ENCODE measurements around the gene ANXA2.

GRCh38 chr15:60425461-60425860 is 27.7 kb upstream of the ANXA2 start:
- no peak for TF ChIP-seq POLR2A (IDR thresholded peaks at IDR 0.05)
- no peak for TF ChIP-seq CTCF (IDR thresholded peaks at IDR 0.05)
